ENCODE data around the gene TNFAIP3. TPM values are rescaled to one million over a fixed set of nuclear protein-coding genes. Genes with fewer than 3 reads are reported as not detected.

The TNFAIP3 gene
- 10 to 100 TPM; 49.3 to 65.2 (median 55.8) TPM for total RNA-seq
- long read RNA-seq, donor 1, full-length matches to known transcripts, result 7 of 34 reads
- long read RNA-seq, donor 1, partial matches to known transcripts, result 23 of 34 reads
- long read RNA-seq, donor 1, other reads (novel, unspliced or antisense), result 4 of 34 reads
- long read RNA-seq, donor 2, full-length matches to known transcripts, result 1 of 12 reads
- long read RNA-seq, donor 2, partial matches to known transcripts, result 3 of 12 reads
- long read RNA-seq, donor 2, other reads (novel, unspliced or antisense), result 8 of 12 reads

DNA sequence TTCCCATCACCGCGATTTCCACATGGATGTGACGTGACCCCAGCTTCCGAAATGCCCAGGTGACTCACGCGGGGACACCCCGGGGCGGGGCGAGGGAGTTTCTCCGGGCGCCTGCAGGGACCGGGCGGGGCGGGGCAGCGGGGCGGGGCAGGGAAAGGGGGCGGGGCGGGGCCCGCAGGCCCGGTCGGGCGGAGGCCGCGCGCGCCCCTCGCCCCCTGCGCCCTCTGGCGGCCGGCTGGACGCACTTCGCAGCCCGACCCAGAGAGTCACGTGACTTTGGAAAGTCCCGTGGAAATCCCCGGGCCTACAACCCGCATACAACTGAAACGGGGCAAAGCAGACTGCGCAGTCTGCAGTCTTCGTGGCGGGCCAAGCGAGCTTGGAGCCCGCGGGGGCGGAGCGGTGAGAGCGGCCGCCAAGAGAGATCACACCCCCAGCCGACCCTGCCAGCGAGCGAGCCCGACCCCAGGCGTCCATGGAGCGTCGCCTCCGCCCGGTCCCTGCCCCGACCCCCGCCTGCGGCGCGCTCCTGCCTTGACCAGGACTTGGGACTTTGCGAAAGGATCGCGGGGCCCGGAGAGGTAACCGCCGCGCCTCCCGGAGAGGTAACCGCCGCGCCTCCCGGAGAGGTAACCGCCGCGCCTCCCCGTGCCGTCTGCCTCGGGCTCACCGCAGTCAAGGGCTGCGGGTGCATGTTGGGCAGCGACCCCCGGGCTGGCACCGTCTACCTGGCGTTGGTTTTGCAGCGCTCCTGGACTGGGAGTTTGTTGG, at the start of gene TNFAIP3:
Gene TNFAIP3, plus strand, starts transcription at position 346 of the 771 bp plus-strand sequence. CDS start 3,969 bp downstream, outside the sequence.
- no peaks in the 10 kb centered on the region for H3K9me3 ChIP-seq
- TF ChIP-seq, protein P1, sequence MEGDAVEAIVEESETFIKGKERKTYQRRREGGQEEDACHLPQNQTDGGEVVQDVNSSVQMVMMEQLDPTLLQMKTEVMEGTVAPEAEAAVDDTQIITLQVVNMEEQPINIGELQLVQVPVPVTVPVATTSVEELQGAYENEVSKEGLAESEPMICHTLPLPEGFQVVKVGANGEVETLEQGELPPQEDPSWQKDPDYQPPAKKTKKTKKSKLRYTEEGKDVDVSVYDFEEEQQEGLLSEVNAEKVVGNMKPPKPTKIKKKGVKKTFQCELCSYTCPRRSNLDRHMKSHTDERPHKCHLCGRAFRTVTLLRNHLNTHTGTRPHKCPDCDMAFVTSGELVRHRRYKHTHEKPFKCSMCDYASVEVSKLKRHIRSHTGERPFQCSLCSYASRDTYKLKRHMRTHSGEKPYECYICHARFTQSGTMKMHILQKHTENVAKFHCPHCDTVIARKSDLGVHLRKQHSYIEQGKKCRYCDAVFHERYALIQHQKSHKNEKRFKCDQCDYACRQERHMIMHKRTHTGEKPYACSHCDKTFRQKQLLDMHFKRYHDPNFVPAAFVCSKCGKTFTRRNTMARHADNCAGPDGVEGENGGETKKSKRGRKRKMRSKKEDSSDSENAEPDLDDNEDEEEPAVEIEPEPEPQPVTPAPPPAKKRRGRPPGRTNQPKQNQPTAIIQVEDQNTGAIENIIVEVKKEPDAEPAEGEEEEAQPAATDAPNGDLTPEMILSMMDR (IDR thresholded peaks at IDR 0.05), result peak; percentile 96
- H3K36me3 ChIP-seq (ENCODE audit: low read depth), result no peaks in the 10 kb centered on the region
- H3K4me1 ChIP-seq (ENCODE audit: low read depth), result peaks cover 15% of the 10 kb centered on the region
- DNase-seq (peak; percentile 95 to 97 (median 95)), ATAC-seq (peak; percentile 91)
- peak within 1 kb of the TSS; percentile 78 for H3K4me3 ChIP-seq
- intact Hi-C loops (cut with DNase I, micrococcal nuclease), result no loop called here

DNA sequence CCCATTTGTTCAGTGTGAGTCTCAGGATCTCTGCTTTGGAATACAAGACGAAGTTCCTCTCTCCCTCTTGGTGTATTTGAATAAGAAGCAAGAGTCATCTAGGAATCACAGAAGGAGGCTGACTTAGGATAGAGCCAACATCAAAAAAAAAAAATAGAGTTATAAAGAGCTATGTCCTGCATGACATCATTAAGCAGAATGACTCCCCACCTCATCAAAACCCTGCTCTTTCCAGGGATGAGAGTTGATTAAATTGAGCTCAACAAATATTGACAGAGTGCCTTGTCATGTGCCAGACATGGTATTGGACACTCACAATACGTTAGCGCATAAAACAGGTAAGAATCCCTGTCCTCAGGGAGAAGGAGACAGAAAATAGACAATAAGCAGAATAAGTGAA, 48.6 kb upstream of the TNFAIP3 start:
- H3K4me1 ChIP-seq (ENCODE audit: low read depth), result no peaks in the 10 kb centered on the region
- TF ChIP-seq, protein P1 (IDR thresholded peaks at IDR 0.05), result no peak
- DNase-seq (no peak), ATAC-seq (no peak)
- no peaks in the 10 kb centered on the region for H3K9me3 ChIP-seq
- intact Hi-C loops (cut with DNase I, micrococcal nuclease), result no loop called here
- H3K36me3 ChIP-seq (ENCODE audit: low read depth), result no peaks in the 10 kb centered on the region
- no peak overlapping the region for H3K4me3 ChIP-seq

DNA sequence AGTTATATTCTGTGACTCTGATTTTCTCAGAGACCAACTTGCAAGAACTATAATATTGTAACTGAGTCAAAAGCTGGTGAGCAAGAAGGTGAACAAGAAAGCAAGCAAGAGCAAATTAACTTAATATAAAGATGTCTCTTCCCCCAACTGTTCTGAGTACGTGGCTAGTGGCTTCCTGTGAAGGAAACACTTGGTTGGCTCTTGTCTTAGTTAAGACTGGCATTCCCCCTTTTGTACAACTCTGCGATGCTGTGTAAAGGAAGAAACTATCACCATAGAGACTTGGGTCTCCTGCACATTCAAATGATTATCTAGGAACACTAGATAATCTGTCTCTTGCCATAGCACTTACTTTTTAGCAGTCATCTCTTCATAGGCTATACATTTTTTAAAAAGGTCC, 47.3 kb upstream of the TNFAIP3 start:
- TF ChIP-seq, protein P1 (IDR thresholded peaks at IDR 0.05), result no peak
- peak; percentile 27 for ATAC-seq
- intact Hi-C loops (cut with DNase I, micrococcal nuclease), result no loop called here

DNA sequence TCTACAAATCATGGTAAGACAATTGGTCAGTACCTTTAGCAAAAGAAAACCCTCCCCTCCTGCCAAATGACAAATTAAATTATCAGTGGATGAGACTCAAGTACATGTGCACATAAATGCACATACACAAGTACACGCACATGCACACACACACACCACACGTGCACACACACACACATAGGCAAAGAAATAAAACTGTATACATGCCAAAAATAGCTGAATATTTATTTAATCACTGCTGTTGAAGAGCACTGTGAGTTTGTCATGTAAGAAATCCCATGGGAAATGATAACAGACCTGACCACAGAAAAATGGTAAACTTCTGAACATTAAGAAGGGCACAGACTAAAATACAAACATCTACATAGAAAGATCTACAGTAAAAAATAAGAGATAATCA, 46.6 kb upstream of the TNFAIP3 start:
- H3K9me3 ChIP-seq, result no peaks in the 10 kb centered on the region
- no peak overlapping the region for H3K4me3 ChIP-seq
- no peaks in the 10 kb centered on the region for H3K36me3 ChIP-seq (ENCODE audit: low read depth)
- TF ChIP-seq, protein P1 (IDR thresholded peaks at IDR 0.05), result no peak
- no peak for ATAC-seq
- no peak for DNase-seq
- intact Hi-C loops (cut with DNase I, micrococcal nuclease), result no loop called here
- H3K4me1 ChIP-seq (ENCODE audit: low read depth), result no peaks in the 10 kb centered on the region

More for the DNA sequence above, 47.3 kb upstream of the TNFAIP3 start:
- H3K4me3 ChIP-seq, result no peak overlapping the region
- DNase-seq, result no peak
- no peaks in the 10 kb centered on the region for H3K4me1 ChIP-seq (ENCODE audit: low read depth)
- H3K36me3 ChIP-seq (ENCODE audit: low read depth), result no peaks in the 10 kb centered on the region
- H3K9me3 ChIP-seq, result no peaks in the 10 kb centered on the region

DNA sequence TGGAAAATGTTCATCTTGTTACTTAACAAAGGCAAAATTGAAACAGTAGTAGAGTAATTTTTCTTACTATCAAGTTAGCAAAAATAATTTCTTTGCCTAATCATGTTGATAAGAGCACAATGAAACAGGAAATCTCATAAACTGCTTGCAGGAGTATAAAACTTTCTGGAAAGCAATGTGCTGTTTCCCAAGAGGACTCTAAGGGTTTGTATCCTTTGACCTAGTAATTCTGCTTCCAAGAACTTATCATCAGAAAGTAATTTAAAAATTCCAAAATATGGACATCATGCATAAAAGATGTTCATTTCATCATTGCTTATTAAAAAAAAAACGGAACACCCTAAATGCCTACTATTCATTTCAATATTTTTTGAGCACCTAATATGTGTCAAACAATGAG, 46.1 kb upstream of the TNFAIP3 start:
- intact Hi-C loops (cut with DNase I, micrococcal nuclease), result no loop called here
- ATAC-seq, result no peak
- Histone ChIP-seq H3K36me3 (ENCODE audit: low read depth) (no peaks in the 10 kb centered on the region), H3K9me3 (no peaks in the 10 kb centered on the region), H3K4me3 (no peak overlapping the region), H3K4me1 (ENCODE audit: low read depth) (no peaks in the 10 kb centered on the region)
- TF ChIP-seq, protein P1 (IDR thresholded peaks at IDR 0.05), result no peak
- no peak for DNase-seq

Measured in mucosa of descending colon (tissue), 3 donors.